Stomach (tissue), 9 donors: ENCODE results near the gene PCDHB5. TPM values are rescaled to one million over a fixed set of nuclear protein-coding genes. Genes with fewer than 3 reads are reported as not detected.
"Not testable (repeated sequence)": the region's sequence is repeated elsewhere in the genome, so short reads cannot be mapped to it uniquely, and the experiment has no call there.

Experiments
- DNase-seq, 2 donors: peaks; one replicate each; pipeline versions ENCODE4 v3.0.0 to v3.0.0-alpha.2; 2013 to 2019
- H3K27ac ChIP-seq, 5 donors: fragments of 200-600 bp in 4 of 5; sonication (generic) in 4 of 5; one replicate each; pipeline ENCODE4 v1.5.1; 2013 to 2019; ENCODE audit warnings: mild to moderate bottlenecking in 1 of 5, moderate library complexity in 1 of 5
- H3K27me3 ChIP-seq, 3 donors: fragments of 200-600 bp; sonication (generic); one replicate each; pipeline ENCODE4 v1.5.1; 2017 to 2019; ENCODE audit warnings: mixed run types in 1 of 3
- H3K36me3 ChIP-seq, 4 donors: fragments of 200-600 bp; sonication (generic); 1 replicate in 3 of 4; 2 replicates in 1 of 4; pipeline ENCODE4 v1.5.1; 2016 to 2019
- H3K4me1 ChIP-seq, 4 donors: fragments of 200-600 bp; sonication (generic); one replicate each; pipeline ENCODE4 v1.5.1; 2016 to 2019
- H3K4me3 ChIP-seq, 4 donors: fragments of 200-600 bp; sonication (generic) in 3 of 4; one replicate each; pipeline ENCODE4 v1.5.1; 2016 to 2019; ENCODE audit warnings: mild to moderate bottlenecking in 1 of 4
- H3K9me3 ChIP-seq, 4 donors: fragments of 200-600 bp; sonication (generic); one replicate each; pipeline ENCODE4 v1.5.1; 2016 to 2019
- CTCF ChIP-seq, 7 experiments: fragments of 450-650 bp in 4 of 7; fragments of 200-600 bp in 3 of 7; sonication (generic) in 3 of 7; IDR thresholded peaks; one replicate each; pipeline ENCODE4 v1.5.1; 2016 to 2019; ENCODE audit warnings: antibody characterized with exemption in 7 of 7, control low read depth in 2 of 7, mild to moderate bottlenecking in 1 of 7
- EP300 ChIP-seq: sonication (generic); formaldehyde crosslinking; IDR thresholded peaks from one replicate; pipeline ENCODE4 v1.6.1; 2017; ENCODE audit warnings: antibody characterized with exemption
- POLR2A ChIP-seq, 4 donors: fragments of 450-650 bp; IDR thresholded peaks; one replicate each; pipeline ENCODE4 v1.6.1; 2016; ENCODE audit warnings: antibody characterized with exemption in 4 of 4, control low read depth in 2 of 4, mild to moderate bottlenecking in 1 of 4, moderate library complexity in 1 of 4
- POLR2AphosphoS5 ChIP-seq, 3 donors: sonication (generic); formaldehyde crosslinking; IDR thresholded peaks; one replicate each; pipeline ENCODE4 v1.6.1; 2016; ENCODE audit warnings: antibody characterized with exemption in 3 of 3
- WGBS, 5 donors: extraction: QIAGEN DNeasy Blood & Tissue Kit in 3 of 5; methylation state at CpG; one replicate each; pipeline versions ENCODE4 v1.1.5 to v1.1.7; 2013 to 2018; 5-methylcytosine and 5-hydroxymethylcytosine counted together
- intact Hi-C: fragments of 100-400 bp; cut with DNase I; formaldehyde crosslinking; loops from one replicate; pipeline ENCODE4 v1.15.1; 2023; ENCODE audit warnings: low total_unique reads
- polyA plus RNA-seq, 3 donors: library from polyadenylated mRNA; stranded (reverse); fragments of 200-250 nt; gene quantifications; one replicate each; pipeline ENCODE4 v1.2.3, GENCODE V29; 2013
- total RNA-seq, 5 donors: library from RNA; depleted of rRNA; stranded (reverse); fragments of >200 nt; gene quantifications; one replicate each; pipeline versions ENCODE4 v1.1.0 to v1.2.3, GENCODE V29; 2014 to 2016
- donor health status: healthy with polysubstance abuse.
- donor health status: Bipolar disorder and iron deficiency.
- donor health status: healthy.

PCDHB5 gene
- total and polyA plus RNA-seq, 8 donors, result 0.14 to 4.7 (median 0.78) TPM; not detected in 1

- TF ChIP-seq POLR2AphosphoS5 (IDR thresholded peaks at IDR 0.05) (no peak), EP300 (no peak), POLR2A (IDR thresholded peaks at IDR 0.05) (no peak), CTCF (IDR thresholded peaks at IDR 0.05) (no peak)
- intact Hi-C loops, result no loop called here
- H3K4me3 ChIP-seq, result no peak within 1 kb of the TSS
- H3K27me3 ChIP-seq, result peaks cover 0 to 45% (median 13%) of the 10 kb centered on the region in 3 donors
- DNase-seq, result peak in 1 of 2 donors; percentile 43
- H3K4me1 ChIP-seq, result no peaks in the 10 kb centered on the region
- no peak within 1 kb of the TSS for H3K27ac ChIP-seq
- H3K36me3 ChIP-seq, result no peaks in the 10 kb centered on the region
- H3K9me3 ChIP-seq, result peaks cover 11 to 70% (median 65%) of the 10 kb centered on the region in 4 donors
- 23 to 49% (median 33%) methylated on average over 20 of the region's 20 CpGs for WGBS, 5 donors
Observed at GRCh38 chr5:141172381-141173204, 37.6 kb downstream of the PCDHB5 start, which contains the start of gene PCDHB7. PCDHB7 (plus strand) TSS chr5:141172644; CDS start chr5:141172836, 192 bp downstream.

- H3K9me3 ChIP-seq, result peaks cover 11 to 74% (median 72%) of the 10 kb centered on the region in 4 donors
- H3K4me1 ChIP-seq, H3K4me3 ChIP-seq, DNase-seq, H3K36me3 ChIP-seq, intact Hi-C loops, H3K27ac ChIP-seq: not testable (repeated sequence)
- peaks cover 0 to 53% (median 24%) of the 10 kb centered on the region in 3 donors for H3K27me3 ChIP-seq
- 37 to 61% (median 44%) methylated on average over 28 to 78 of the region's 79 CpGs for WGBS, 5 donors
Observed at GRCh38 chr5:141174291-141175104, 39.5 kb downstream of the PCDHB5 start.

GRCh38 chr5:141175933-141176332 lies 40.9 kb downstream of the PCDHB5 start:
- WGBS, 5 donors, result 64 to 67% (median 65%) methylated on average over 1 of the region's 1 CpG
- no peak for DNase-seq
- intact Hi-C loops, result no loop called here
- no peak for TF ChIP-seq POLR2AphosphoS5 (IDR thresholded peaks at IDR 0.05)
- TF ChIP-seq POLR2A (IDR thresholded peaks at IDR 0.05), result no peak
- TF ChIP-seq CTCF (IDR thresholded peaks at IDR 0.05), result no peak
- TF ChIP-seq EP300, result no peak
- Histone ChIP-seq H3K4me1 (no peaks in the 10 kb centered on the region), H3K27ac (no peak overlapping the region), H3K9me3 (peaks cover 11 to 81% (median 77%) of the 10 kb centered on the region in 4 donors), H3K36me3 (no peaks in the 10 kb centered on the region), H3K27me3 (peaks cover 0 to 62% (median 25%) of the 10 kb centered on the region in 3 donors), H3K4me3 (no peak overlapping the region)

GRCh38 chr5:141177577-141178191 lies 42.7 kb downstream of the PCDHB5 start, which contains the start of gene PCDHB8:
PCDHB8 (plus strand) TSS chr5:141177790; CDS start chr5:141178035, 245 bp downstream.
- H3K36me3 ChIP-seq, H3K4me1 ChIP-seq, H3K27ac ChIP-seq, DNase-seq, H3K4me3 ChIP-seq, intact Hi-C loops: not testable (repeated sequence)
- WGBS, 5 donors, result 26 to 43% (median 33%) methylated on average over 13 to 14 of the region's 18 CpGs
- Histone ChIP-seq H3K27me3 (peaks cover 0 to 68% (median 25%) of the 10 kb centered on the region in 3 donors), H3K9me3 (peaks cover 11 to 82% (median 79%) of the 10 kb centered on the region in 4 donors)

- peaks cover 0 to 71% (median 25%) of the 10 kb centered on the region in 3 donors for H3K27me3 ChIP-seq
- H3K4me1 ChIP-seq, DNase-seq, intact Hi-C loops, H3K36me3 ChIP-seq, H3K4me3 ChIP-seq, H3K27ac ChIP-seq: not testable (repeated sequence)
- WGBS, 5 donors, result 39 to 62% (median 46%) methylated on average over 26 to 34 of the region's 39 CpGs
- peaks cover 9 to 83% (median 77%) of the 10 kb centered on the region in 4 donors for H3K9me3 ChIP-seq
Observed at GRCh38 chr5:141179371-141179770, 44.4 kb downstream of the PCDHB5 start.

GRCh38 chr5:141179876-141180275 lies 44.9 kb downstream of the PCDHB5 start:
- 29 to 66% (median 37%) methylated on average over 12 to 32 of the region's 32 CpGs for WGBS, 5 donors
- H3K36me3 ChIP-seq, H3K4me3 ChIP-seq, H3K27ac ChIP-seq, H3K4me1 ChIP-seq, intact Hi-C loops, DNase-seq: not testable (repeated sequence)
- Histone ChIP-seq H3K27me3 (peaks cover 0 to 71% (median 20%) of the 10 kb centered on the region in 3 donors), H3K9me3 (peaks cover 8 to 83% (median 77%) of the 10 kb centered on the region in 4 donors)
